GM06990 (cell line): ENCODE results near the gene ARHGEF10L.

Experiments used
- DNase-seq: peaks from one replicate; pipeline ENCODE4 v3.0.0-alpha.2; 2011; ENCODE audit not compliant: insufficient read length; ENCODE audit errors: extremely low read depth
- H3K27me3 ChIP-seq: replicated peaks from 2 replicates; pipeline ENCODE4 v1.6.0; 2011; ENCODE audit warnings: low read length; ENCODE audit not compliant: control insufficient read depth, insufficient read depth
- H3K36me3 ChIP-seq: 2 replicates; pipeline ENCODE4 v1.5.1; 2011; ENCODE audit warnings: low read length; ENCODE audit not compliant: control insufficient read depth, insufficient read depth
- H3K4me3 ChIP-seq: replicated peaks from 2 replicates; pipeline ENCODE4 v1.5.1; 2011; ENCODE audit warnings: low read depth, mild to moderate bottlenecking, control low read depth, low read length
- TF ChIP-seq, protein P1 (sequence below): IDR thresholded peaks from 2 replicates; pipeline ENCODE4 v1.5.1; 2011; ENCODE audit warnings: low read length, control low read depth, mild to moderate bottlenecking, inconsistent platforms; ENCODE audit not compliant: insufficient read depth, poor library complexity, severe bottlenecking

Gene ARHGEF10L

DNA sequence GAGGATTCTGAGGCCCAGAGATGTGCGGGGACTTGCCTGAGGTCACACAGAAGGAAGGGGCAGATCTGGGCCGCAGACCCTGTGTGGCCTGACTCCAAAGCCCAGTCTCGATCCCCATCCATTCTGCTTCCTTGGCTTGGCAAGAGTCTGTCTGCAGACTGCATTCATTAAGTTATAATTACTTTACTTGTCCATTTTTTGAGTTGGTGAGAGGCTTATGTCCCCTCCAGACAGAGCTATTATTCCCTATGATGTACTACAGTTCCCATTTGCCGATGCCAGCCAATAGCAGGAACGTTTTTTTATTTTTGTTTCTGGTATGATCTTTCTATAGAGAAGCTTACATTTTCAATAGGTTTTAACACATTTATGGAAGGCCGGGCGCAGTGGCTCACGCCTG, 101.5 kb downstream of the ARHGEF10L start:
- Histone ChIP-seq H3K36me3 (no peaks in the 10 kb centered on the region), H3K27me3 (no peaks in the 10 kb centered on the region; the same call in 1 of the 2 replicates), H3K4me3 (no peak overlapping the region)
- TF ChIP-seq, protein P1, sequence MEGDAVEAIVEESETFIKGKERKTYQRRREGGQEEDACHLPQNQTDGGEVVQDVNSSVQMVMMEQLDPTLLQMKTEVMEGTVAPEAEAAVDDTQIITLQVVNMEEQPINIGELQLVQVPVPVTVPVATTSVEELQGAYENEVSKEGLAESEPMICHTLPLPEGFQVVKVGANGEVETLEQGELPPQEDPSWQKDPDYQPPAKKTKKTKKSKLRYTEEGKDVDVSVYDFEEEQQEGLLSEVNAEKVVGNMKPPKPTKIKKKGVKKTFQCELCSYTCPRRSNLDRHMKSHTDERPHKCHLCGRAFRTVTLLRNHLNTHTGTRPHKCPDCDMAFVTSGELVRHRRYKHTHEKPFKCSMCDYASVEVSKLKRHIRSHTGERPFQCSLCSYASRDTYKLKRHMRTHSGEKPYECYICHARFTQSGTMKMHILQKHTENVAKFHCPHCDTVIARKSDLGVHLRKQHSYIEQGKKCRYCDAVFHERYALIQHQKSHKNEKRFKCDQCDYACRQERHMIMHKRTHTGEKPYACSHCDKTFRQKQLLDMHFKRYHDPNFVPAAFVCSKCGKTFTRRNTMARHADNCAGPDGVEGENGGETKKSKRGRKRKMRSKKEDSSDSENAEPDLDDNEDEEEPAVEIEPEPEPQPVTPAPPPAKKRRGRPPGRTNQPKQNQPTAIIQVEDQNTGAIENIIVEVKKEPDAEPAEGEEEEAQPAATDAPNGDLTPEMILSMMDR = no peak
- no peak for DNase-seq

DNA sequence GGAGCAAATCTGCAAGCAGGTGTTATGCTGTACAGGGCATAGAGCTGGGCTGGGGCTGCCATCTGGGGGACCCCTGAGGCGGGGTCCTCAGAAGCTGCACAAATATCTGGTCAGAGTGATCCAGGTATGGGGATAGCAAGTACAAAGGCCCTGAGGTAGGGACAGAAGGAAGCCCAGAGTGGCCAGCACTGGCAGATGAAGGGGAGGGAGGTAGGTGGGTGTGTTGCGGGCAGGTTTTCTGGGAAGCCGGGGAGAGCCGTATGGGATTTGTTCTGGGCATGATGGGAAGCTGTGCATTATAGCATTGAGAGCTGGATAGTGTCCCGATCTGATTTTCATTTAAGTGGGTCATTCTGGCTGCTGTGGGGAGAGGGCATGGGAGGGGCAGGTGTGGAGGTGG, 102.7 kb downstream of the ARHGEF10L start:
- H3K36me3 ChIP-seq = no peaks in the 10 kb centered on the region
- TF ChIP-seq, protein P1 = no peak

DNA sequence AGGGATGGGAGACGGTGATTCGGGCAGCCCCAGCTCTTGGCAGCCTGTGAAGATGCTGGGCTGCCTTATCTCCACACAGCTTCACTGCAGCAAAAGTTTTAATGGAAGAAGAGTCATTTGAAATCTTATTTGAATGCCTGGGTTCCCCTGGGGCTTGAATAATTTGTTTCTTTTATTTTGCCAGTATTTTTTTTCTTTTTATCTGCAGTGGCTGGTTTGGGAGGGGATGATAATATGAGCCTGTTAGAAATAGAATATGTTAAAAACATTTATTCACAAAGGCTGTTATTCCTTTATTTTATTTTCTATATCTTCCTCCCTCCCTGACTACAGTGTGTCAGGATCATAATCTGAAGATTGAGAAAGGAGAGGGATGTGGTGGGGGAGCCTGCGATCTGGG, 103.4 kb downstream of the ARHGEF10L start:
- no peak for DNase-seq
- H3K36me3 ChIP-seq = no peaks in the 10 kb centered on the region
- TF ChIP-seq, protein P1 = no peak

More for the DNA sequence above, 102.7 kb downstream of the ARHGEF10L start:
- Histone ChIP-seq H3K4me3 (no peak overlapping the region), H3K27me3 (no peaks in the 10 kb centered on the region; the same call in 1 of the 2 replicates)
- no peak for DNase-seq

DNA sequence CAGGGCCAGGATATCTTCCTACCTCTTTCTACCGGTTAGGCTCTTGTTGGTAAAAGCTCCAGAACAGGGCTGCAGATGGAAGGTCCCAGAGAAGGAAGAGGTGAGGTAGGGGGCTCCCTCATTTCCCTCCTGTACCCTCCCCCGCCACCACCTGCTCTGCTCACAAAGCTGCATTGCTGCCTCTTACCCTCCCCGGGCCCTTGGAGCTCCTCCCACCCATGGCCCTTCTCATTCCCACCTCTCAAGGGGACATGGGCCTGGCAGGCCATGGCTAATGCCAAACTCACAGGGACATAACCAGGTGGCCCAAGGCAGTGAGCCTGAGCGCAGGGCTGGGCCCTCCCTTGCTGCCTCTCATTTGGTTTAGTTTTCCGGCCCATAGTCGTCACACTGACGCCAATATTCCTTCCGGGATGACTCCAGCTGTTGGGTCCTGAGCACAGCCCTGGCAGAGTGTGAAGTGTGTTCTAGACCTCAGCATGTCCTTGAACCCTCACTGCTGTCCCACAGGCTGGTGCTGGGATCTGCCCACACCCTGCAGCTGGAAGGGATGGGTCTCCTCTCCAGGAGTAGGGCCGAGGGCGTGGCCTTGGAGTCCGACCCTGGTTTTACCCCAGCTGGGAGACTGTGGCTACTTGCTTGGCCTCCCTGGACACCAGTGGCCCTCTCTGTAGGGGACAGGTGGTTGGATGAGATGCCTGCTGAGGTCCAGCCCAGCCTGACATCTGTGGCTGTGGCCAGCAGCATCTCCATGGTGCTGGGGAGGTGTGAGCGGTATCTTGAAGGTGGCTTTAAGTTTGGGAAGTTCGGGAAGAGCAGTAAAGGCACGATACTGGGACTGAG, 104.6 kb downstream of the ARHGEF10L start:
- H3K36me3 ChIP-seq = no peaks in the 10 kb centered on the region
- DNase-seq = no peak
- H3K27me3 ChIP-seq = no peaks in the 10 kb centered on the region; the same call in 1 of the 2 replicates
- TF ChIP-seq, protein P1 = no peak
- H3K4me3 ChIP-seq = no peak overlapping the region

More for the DNA sequence above, 103.4 kb downstream of the ARHGEF10L start:
- H3K4me3 ChIP-seq = no peak overlapping the region
- no peaks in the 10 kb centered on the region; the same call in 1 of the 2 replicates for H3K27me3 ChIP-seq

DNA sequence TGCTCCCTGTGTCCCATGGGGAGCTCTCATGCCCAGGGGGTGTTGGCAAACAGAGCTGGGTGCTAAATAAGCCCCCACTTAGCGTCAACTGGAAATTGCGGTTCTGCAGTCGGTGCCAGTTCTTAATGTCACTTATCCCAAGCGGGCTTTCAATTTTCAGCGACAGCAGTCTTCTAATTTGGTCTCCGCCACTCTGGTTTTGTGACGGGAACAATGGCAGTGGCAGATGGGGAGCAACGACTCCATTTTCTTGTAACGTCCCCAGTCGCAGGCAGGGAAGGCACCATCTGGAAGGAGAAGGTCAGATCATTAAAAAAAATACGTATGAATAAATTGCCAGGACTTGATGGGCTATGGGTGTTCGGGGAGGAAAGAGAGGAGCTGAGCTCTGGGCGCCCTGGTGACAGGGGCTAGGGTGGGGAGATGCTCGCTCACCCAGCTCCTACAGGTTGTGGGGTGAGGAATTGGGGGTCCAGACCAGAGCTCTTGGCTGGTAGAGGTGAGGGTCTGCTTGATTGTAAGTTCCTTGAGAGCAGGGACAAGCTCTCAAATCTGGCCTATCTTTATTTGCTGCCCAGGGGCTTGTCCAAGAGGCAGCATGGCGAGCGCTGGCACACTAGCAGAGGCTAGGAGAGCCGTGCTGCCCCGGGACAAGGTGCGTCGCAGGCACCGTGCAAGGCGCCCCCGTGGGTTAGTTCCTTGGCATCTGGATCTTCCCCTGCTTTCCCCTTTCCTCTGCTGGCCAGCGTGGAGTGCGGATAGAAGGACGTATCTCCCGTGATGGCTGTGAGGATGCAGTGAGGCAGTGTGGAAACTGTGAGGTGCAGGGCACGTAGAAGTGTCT, 105.8 kb downstream of the ARHGEF10L start:
- no peaks in the 10 kb centered on the region; the same call in 1 of the 2 replicates for H3K27me3 ChIP-seq
- no peak for DNase-seq
- TF ChIP-seq, protein P1 = no peak
- no peak overlapping the region for H3K4me3 ChIP-seq
- no peaks in the 10 kb centered on the region for H3K36me3 ChIP-seq
